A673 (cell line): ENCODE measurements around the gene NGLY1. TPM values are rescaled to one million over a fixed set of nuclear protein-coding genes. Genes with fewer than 3 reads are reported as not detected.
A peak's percentile ranks its signal among the peaks of the same experiment; 100 is the strongest.

Experiments
- BruUV-seq: library from RNA; stranded (reverse); fragments of 400-500 nt; replicated peaks from 2 replicates; lab custom pipeline; 2021; lab: Mats Ljungman, UMichigan
- CTCF ChIA-PET: fragments of 300-600 bp; sonication (Branson Sonifier 250); formaldehyde crosslinking; loops from one replicate; lab custom pipeline; 2022; ENCODE audit warnings: antibody characterized with exemption; lab: Charles Lee
- POLR2A ChIA-PET: fragments of 300-600 bp; sonication (Branson Sonifier 250); formaldehyde crosslinking; loops from one replicate; lab custom pipeline; 2022; ENCODE audit warnings: antibody characterized with exemption; ENCODE audit not compliant: low non-redundant PET; lab: Charles Lee
- DNase-seq: peaks from one replicate; pipeline ENCODE4 v3.0.0-alpha.2; 2015; ENCODE audit warnings: low spot score
- H3K27ac ChIP-seq: fragments of 200-600 bp; sonication (generic); 2 replicates; pipeline ENCODE4 v1.5.1; 2016; ENCODE audit warnings: mixed run types, low read depth, mild to moderate bottlenecking, mixed read lengths, antibody characterized with exemption, low read length; ENCODE audit not compliant: poor library complexity, severe bottlenecking
- H3K27me3 ChIP-seq: fragments of 200-600 bp; sonication (generic); replicated peaks from 2 replicates; pipeline ENCODE4 v1.6.1; 2017; ENCODE audit warnings: mixed run types, low read depth, mild to moderate bottlenecking, mixed read lengths, antibody characterized with exemption, low read length; ENCODE audit not compliant: insufficient read depth, poor library complexity
- H3K36me3 ChIP-seq: fragments of 200-600 bp; sonication (generic); 2 replicates; pipeline ENCODE4 v1.6.1; 2016; ENCODE audit warnings: mixed run types, mild to moderate bottlenecking, mixed read lengths, antibody characterized with exemption, low read length; ENCODE audit not compliant: insufficient read depth, poor library complexity, severe bottlenecking
- H3K4me1 ChIP-seq: fragments of 200-600 bp; sonication (generic); 2 replicates; pipeline ENCODE4 v1.6.1; 2017; ENCODE audit warnings: mixed run types, mild to moderate bottlenecking, mixed read lengths, antibody characterized with exemption, low read length; ENCODE audit not compliant: insufficient read depth, poor library complexity, severe bottlenecking
- H3K4me3 ChIP-seq: fragments of 200-600 bp; sonication (generic); 2 replicates; pipeline ENCODE4 v1.5.1; 2016; ENCODE audit warnings: low read depth, mixed run types, mild to moderate bottlenecking, mixed read lengths, low read length; ENCODE audit not compliant: poor library complexity, severe bottlenecking
- H3K9me3 ChIP-seq: fragments of 200-600 bp; sonication (generic); 2 replicates; pipeline ENCODE4 v1.6.1; 2016; ENCODE audit warnings: mixed run types, low read depth, mild to moderate bottlenecking, mixed read lengths, antibody characterized with exemption, low read length; ENCODE audit not compliant: poor library complexity, severe bottlenecking
- CTCF ChIP-seq: fragments of 300-800, 200-600 bp; sonication (generic); conservative IDR thresholded peaks from 2 replicates; pipeline ENCODE4 v1.5.1; 2017; ENCODE audit warnings: low read depth, mild to moderate bottlenecking, antibody characterized with exemption, low read length, moderate library complexity, mixed read lengths
- EZH2 ChIP-seq: fragments of 200-600 bp; sonication (generic); IDR thresholded peaks from 2 replicates; pipeline ENCODE4 v1.6.1; 2017; ENCODE audit warnings: borderline replicate concordance, low read depth, mild to moderate bottlenecking, mixed read lengths, antibody characterized with exemption, low read length; ENCODE audit not compliant: poor library complexity, severe bottlenecking
- intact Hi-C: fragments of 100-400 bp; cut with micrococcal nuclease; formaldehyde crosslinking; loops from one replicate; pipeline ENCODE4 v1.10.0; 2022; ENCODE audit not compliant: unreplicated experiment
- total RNA-seq: library from RNA; stranded (reverse); gene quantifications from 2 replicates; pipeline ENCODE4 v1.2.3, GENCODE V29; 2021

The NGLY1 gene
- total RNA-seq, 1 experiment from 2014 or later, result 30.4 TPM

GRCh38 chr3:25789596-25790556 lies 6.6 kb upstream of the NGLY1 start, which contains the start of gene OXSM:
OXSM (plus strand) TSS chr3:25790090; CDS start chr3:25791021, 931 bp downstream.
- peak; percentile 93 for DNase-seq
- peak within 1 kb of the TSS; percentile 71 for H3K27ac ChIP-seq
- ChIA-PET POLR2A (no interaction called here), CTCF (no interaction called here)
- H3K4me1 ChIP-seq, result peaks cover 4% of the 10 kb centered on the region
- H3K36me3 ChIP-seq, result no peaks in the 10 kb centered on the region
- intact Hi-C loops, result no loop called here
- H3K27me3 ChIP-seq, result no peaks in the 10 kb centered on the region
- H3K9me3 ChIP-seq, result no peaks in the 10 kb centered on the region
- BruUV-seq, result no TSS peak
- H3K4me3 ChIP-seq, result peak within 1 kb of the TSS; percentile 72
- TF ChIP-seq EZH2 (no peak), CTCF (no peak)

GRCh38 chr3:25789209-25789595 lies 6.0 kb upstream of the NGLY1 start:
- Histone ChIP-seq H3K9me3 (no peaks in the 10 kb centered on the region), H3K27ac (peak overlapping the region; percentile 71), H3K4me3 (peak overlapping the region; percentile 72), H3K4me1 (peaks cover 4% of the 10 kb centered on the region), H3K27me3 (no peaks in the 10 kb centered on the region), H3K36me3 (no peaks in the 10 kb centered on the region)
- POLR2A ChIA-PET, result no interaction called here
- no peak for TF ChIP-seq CTCF
- no peak for TF ChIP-seq EZH2
- intact Hi-C loops, result no loop called here
- CTCF ChIA-PET, result no interaction called here
- TSS peak; percentile 84 for BruUV-seq
- no peak for DNase-seq

GRCh38 chr3:25787689-25788088 lies 4.4 kb upstream of the NGLY1 start:
- no peaks in the 10 kb centered on the region for H3K9me3 ChIP-seq
- ChIA-PET CTCF (no interaction called here), POLR2A (no interaction called here)
- TF ChIP-seq CTCF, result no peak
- TF ChIP-seq EZH2, result no peak
- no peaks in the 10 kb centered on the region for H3K36me3 ChIP-seq
- no peak for DNase-seq
- no peaks in the 10 kb centered on the region for H3K27me3 ChIP-seq
- intact Hi-C loops, result no loop called here
- BruUV-seq, result no TSS peak
- H3K4me3 ChIP-seq, result no peak overlapping the region
- peaks cover 4% of the 10 kb centered on the region for H3K4me1 ChIP-seq
- no peak overlapping the region for H3K27ac ChIP-seq
